Thyroid gland (tissue), 4 donors: ENCODE results near the gene DGKD. TPM values are rescaled to one million over a fixed set of nuclear protein-coding genes. Genes with fewer than 3 reads are reported as not detected.

Experiments
- DNase-seq, 2 donors: peaks; one replicate each; pipeline ENCODE4 v3.0.0-alpha.2; 2019
- H3K27ac ChIP-seq, 3 donors: fragments of 200-600 bp; sonication (generic); 1 replicate in 2 of 3; 2 replicates in 1 of 3; pipeline ENCODE4 v1.5.1; 2016 to 2019; ENCODE audit warnings: mild to moderate bottlenecking in 1 of 3, moderate library complexity in 1 of 3
- H3K27me3 ChIP-seq: fragments of 200-600 bp; sonication (generic); one replicate; pipeline ENCODE4 v1.5.1; 2019
- H3K36me3 ChIP-seq, 2 donors: fragments of 200-600 bp; sonication (generic); one replicate each; pipeline ENCODE4 v1.5.1; 2016 to 2019
- H3K4me1 ChIP-seq, 2 donors: fragments of 200-600 bp; sonication (generic); one replicate each; pipeline ENCODE4 v1.5.1; 2017 to 2019
- H3K4me3 ChIP-seq, 3 donors: fragments of 200-600 bp; sonication (generic); replicated peaks in 1 of 3; 1 replicate in 2 of 3; 2 replicates in 1 of 3; pipeline ENCODE4 v1.5.1; 2016; ENCODE audit warnings: mild to moderate bottlenecking in 1 of 3
- H3K9me3 ChIP-seq: fragments of 200-600 bp; sonication (generic); one replicate; pipeline ENCODE4 v1.5.1; 2017
- POLR2A ChIP-seq, 2 donors: fragments of 450-650 bp; IDR thresholded peaks; one replicate each; pipeline ENCODE4 v1.6.1; 2017; ENCODE audit warnings: antibody characterized with exemption in 2 of 2, mild to moderate bottlenecking in 2 of 2, moderate library complexity in 1 of 2
- WGBS, 2 donors: methylation state at CpG; one replicate each; pipeline ENCODE4 v1.1.5; 2017; 5-methylcytosine and 5-hydroxymethylcytosine counted together
- intact Hi-C: fragments of 100-400 bp; cut with DNase I; formaldehyde crosslinking; loops from one replicate; pipeline ENCODE4 v1.15.1; 2023
- total RNA-seq, 4 donors: library from RNA; depleted of rRNA; stranded (reverse); fragments of >200 nt; gene quantifications; one replicate each; pipeline ENCODE4 v1.2.3, GENCODE V29; 2016
- TF ChIP-seq, protein P1 (sequence below), 6 experiments: fragments of 200-600 bp in 3 of 6; fragments of 450-650 bp in 3 of 6; sonication (generic) in 3 of 6; IDR thresholded peaks; one replicate each; pipeline ENCODE4 v1.5.1; 2016 to 2019; ENCODE audit warnings: antibody characterized with exemption in 6 of 6, mild to moderate bottlenecking in 2 of 6, inconsistent platforms in 1 of 6, moderate library complexity in 1 of 6

The DGKD gene
- total RNA-seq, 4 donors from 2014 or later = 22.3 to 71.7 (median 27.3) TPM

DNA sequence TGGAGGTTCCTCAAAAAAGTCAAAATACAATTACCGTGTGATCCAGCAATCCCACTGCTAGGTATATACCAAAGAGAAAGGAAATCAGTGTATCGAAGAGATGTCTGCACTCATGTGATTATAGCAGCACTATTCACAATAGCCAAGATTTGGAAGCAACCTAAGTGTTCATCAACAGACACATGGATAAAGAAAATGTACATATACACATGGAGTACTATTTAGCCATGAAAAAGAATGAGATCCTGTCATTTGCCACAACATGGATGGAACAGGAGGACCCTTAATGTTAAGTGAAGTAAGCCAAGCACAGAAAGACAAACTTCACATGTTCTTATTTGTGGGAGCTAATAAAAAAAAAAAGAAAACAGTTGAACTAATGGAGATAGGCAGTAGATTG is 78.7 kb downstream of the DGKD start:
- Histone ChIP-seq H3K4me3 (no peak overlapping the region), H3K36me3 (peaks cover 9 to 21% of the 10 kb centered on the region in 2 donors), H3K4me1 (peaks cover 10 to 16% of the 10 kb centered on the region in 2 donors), H3K27me3 (no peaks in the 10 kb centered on the region), H3K9me3 (no peaks in the 10 kb centered on the region), H3K27ac (no peak overlapping the region)
- TF ChIP-seq POLR2A (IDR thresholded peaks at IDR 0.05) = no peak
- DNase-seq = no peak
- intact Hi-C loops = no loop called here
- WGBS, 2 donors = 98 to 99% methylated on average over 2 of the region's 2 CpGs

DNA sequence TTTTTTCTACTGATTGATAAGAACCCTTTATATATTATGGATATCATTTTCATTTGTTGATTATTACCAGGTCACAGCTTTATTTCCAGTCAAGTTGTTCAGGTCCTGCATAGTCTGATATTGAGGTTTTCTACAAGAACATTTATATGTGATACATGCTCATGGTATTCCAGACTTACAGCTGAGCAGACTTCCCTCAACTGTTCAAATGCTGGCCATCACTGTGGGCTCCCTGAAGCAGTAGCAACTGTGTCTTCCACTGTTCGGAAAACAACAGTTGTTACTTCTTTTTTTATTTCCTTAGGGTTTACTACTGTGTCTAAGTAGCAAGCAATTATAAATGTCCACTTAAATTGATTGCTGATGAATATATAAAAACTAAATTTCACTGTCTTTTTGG is 79.5 kb downstream of the DGKD start:
- no peaks in the 10 kb centered on the region for H3K27me3 ChIP-seq
- 90 to 96% methylated on average over 1 of the region's 1 CpG for WGBS, 2 donors
- intact Hi-C loops = no loop called here

DNA sequence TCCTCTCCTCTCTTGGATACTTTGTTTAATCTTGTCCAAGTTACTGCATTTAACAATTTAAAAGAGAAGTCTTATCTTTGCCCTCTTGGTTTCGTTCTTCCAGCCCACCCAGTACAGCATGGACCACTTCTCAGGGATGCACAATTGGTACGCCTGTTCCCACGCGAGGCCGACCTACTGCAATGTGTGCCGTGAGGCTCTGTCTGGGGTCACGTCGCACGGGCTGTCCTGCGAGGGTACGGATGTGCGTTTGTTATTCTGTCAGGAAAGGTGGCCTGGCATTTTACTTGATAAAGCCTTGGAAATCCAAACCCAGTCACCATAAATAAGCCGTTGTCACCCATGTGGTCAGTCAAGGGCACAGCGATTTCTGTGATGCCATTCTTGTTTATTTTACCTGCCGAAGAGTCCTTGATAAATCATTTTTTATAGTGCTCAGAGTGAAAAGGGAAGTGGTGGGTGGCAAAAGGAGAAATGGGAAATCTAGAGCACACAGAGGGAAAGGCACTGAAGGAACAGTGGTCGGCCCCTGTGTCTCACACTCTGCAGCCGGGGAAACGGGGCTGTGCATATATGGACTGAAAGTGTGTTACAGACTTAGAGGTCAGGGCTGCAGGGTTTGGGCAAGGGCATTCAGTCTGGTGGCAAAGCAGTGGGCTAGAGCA is 80.5 kb downstream of the DGKD start:
- H3K27ac ChIP-seq = peak overlapping the region in 2 of 3 donors; percentile 33 to 51
- DNase-seq = peak in 1 of 2 donors; percentile 7
- 84 to 86% methylated on average over 18 of the region's 18 CpGs for WGBS, 2 donors
- no peak overlapping the region for H3K4me3 ChIP-seq
- H3K9me3 ChIP-seq = no peaks in the 10 kb centered on the region
- TF ChIP-seq POLR2A (IDR thresholded peaks at IDR 0.05) = no peak
- TF ChIP-seq, protein P1, sequence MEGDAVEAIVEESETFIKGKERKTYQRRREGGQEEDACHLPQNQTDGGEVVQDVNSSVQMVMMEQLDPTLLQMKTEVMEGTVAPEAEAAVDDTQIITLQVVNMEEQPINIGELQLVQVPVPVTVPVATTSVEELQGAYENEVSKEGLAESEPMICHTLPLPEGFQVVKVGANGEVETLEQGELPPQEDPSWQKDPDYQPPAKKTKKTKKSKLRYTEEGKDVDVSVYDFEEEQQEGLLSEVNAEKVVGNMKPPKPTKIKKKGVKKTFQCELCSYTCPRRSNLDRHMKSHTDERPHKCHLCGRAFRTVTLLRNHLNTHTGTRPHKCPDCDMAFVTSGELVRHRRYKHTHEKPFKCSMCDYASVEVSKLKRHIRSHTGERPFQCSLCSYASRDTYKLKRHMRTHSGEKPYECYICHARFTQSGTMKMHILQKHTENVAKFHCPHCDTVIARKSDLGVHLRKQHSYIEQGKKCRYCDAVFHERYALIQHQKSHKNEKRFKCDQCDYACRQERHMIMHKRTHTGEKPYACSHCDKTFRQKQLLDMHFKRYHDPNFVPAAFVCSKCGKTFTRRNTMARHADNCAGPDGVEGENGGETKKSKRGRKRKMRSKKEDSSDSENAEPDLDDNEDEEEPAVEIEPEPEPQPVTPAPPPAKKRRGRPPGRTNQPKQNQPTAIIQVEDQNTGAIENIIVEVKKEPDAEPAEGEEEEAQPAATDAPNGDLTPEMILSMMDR (IDR thresholded peaks at IDR 0.05) = no peak
- intact Hi-C loops = no loop called here
- H3K4me1 ChIP-seq = peaks cover 10 to 16% of the 10 kb centered on the region in 2 donors
- no peaks in the 10 kb centered on the region for H3K27me3 ChIP-seq
- peaks cover 14 to 21% of the 10 kb centered on the region in 2 donors for H3K36me3 ChIP-seq

More for the DNA sequence above, 79.5 kb downstream of the DGKD start:
- H3K36me3 ChIP-seq = peaks cover 14 to 21% of the 10 kb centered on the region in 2 donors
- no peaks in the 10 kb centered on the region for H3K9me3 ChIP-seq
- H3K4me1 ChIP-seq = peaks cover 10 to 16% of the 10 kb centered on the region in 2 donors
- TF ChIP-seq POLR2A (IDR thresholded peaks at IDR 0.05) = no peak
- TF ChIP-seq, protein P1 (IDR thresholded peaks at IDR 0.05) = no peak
- H3K27ac ChIP-seq = no peak overlapping the region
- H3K4me3 ChIP-seq = no peak overlapping the region
- DNase-seq = no peak

DNA sequence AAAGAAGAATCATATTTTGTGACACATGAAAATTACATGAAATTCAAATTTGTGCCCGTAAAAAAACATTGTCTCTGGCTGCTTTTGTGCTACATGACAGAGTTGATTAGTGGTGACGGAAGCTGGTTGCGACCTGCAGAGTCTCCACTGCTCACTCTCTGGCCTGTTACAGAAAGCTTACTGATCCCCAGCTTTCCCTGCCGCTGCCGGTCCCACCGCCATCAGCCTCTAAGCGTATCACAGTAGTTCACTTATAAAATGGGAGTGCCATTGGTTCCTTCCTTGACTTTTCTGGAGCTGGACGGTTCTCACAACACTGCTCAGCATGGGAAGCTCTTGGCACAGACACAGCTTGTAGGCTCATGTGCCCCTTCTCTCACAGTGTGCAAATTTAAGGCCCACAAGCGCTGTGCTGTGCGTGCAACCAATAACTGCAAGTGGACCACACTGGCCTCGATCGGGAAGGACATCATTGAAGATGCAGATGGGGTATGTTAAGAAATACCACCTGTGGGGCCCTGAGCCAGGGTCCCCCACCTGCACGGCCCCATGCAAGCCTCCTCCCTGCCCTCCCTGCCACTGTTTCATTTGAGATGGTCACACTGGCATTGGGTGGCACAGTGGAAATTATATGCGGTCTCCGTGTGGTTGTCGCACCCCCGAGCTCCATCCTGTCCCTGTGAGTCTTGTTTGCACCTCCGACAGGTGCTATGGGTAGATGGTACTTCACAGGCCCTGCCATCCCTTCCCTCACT is 81.3 kb downstream of the DGKD start:
- peaks cover 14 to 21% of the 10 kb centered on the region in 2 donors for H3K36me3 ChIP-seq
- no peaks in the 10 kb centered on the region for H3K9me3 ChIP-seq
- no peaks in the 10 kb centered on the region for H3K27me3 ChIP-seq
- peaks cover 10 to 16% of the 10 kb centered on the region in 2 donors for H3K4me1 ChIP-seq
- intact Hi-C loops = no loop called here
- H3K4me3 ChIP-seq = no peak overlapping the region
- peak in 1 of 2 donors; percentile 2 for DNase-seq
- no peak for TF ChIP-seq POLR2A (IDR thresholded peaks at IDR 0.05)
- TF ChIP-seq, protein P1 (IDR thresholded peaks at IDR 0.05) = no peak
- WGBS, 2 donors = 93 to 94% methylated on average over 16 to 18 of the region's 18 CpGs
- peak overlapping the region in 2 of 3 donors; percentile 33 to 51 for H3K27ac ChIP-seq

DNA sequence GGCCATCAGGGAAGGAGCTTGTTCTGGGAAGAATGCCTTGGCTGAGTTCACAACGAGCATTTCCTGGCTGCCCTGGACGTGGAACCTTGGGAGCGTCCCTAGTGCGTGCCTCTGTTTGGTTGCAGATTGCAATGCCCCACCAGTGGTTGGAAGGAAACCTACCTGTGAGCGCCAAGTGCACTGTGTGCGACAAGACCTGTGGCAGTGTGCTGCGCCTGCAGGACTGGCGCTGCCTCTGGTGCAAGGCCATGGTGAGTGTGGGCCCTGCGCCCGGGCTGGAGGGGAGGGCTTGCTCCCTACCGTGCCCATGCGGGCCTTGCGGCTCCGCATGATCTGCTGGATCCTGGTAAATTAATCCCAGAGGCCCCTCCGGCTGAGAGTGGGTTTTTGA is 81.9 kb downstream of the DGKD start:
- no peaks in the 10 kb centered on the region for H3K9me3 ChIP-seq
- peaks cover 14 to 21% of the 10 kb centered on the region in 2 donors for H3K36me3 ChIP-seq
- peaks cover 10 to 16% of the 10 kb centered on the region in 2 donors for H3K4me1 ChIP-seq
- WGBS, 2 donors = 88 to 97% methylated on average over 10 to 14 of the region's 15 CpGs
- no peaks in the 10 kb centered on the region for H3K27me3 ChIP-seq
- intact Hi-C loops = no loop called here
- no peak overlapping the region for H3K27ac ChIP-seq
- H3K4me3 ChIP-seq = no peak overlapping the region
- TF ChIP-seq, protein P1 (IDR thresholded peaks at IDR 0.05) = no peak
- no peak for TF ChIP-seq POLR2A (IDR thresholded peaks at IDR 0.05)
- DNase-seq = peak in 1 of 2 donors; percentile 2
